ENCODE data around the gene TRIM7.

DNA sequence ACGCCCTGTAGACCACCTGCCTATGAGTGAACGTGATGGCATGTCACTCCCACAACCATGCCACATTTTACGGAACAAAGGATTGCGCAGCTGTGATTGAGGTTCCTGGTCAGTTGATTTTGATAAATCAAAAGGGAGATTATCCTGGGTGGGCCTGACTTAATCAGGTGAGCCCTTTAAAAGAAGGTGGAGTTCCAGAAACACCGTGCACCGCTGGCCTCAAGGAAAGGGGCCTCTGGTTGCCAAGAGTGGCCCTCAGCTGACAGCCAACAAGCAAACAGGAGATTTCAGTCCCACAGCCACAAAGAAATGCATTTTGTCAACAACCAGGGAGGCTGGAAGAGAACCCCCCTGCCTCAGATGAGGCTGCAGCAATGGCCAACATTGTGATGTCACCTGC, 19.0 kb downstream of the TRIM7 start:
- no peak for TF ChIP-seq YY1 (IDR thresholded peaks at IDR 0.05; ENCODE audit: insufficient read depth, insufficient read length)
- no peak for TF ChIP-seq ZNF274 (IDR thresholded peaks at IDR 0.05; ENCODE audit: low read depth, low read length)
